Ectodermal cell (in vitro differentiated cells): ENCODE results near the gene ANKHD1.
A peak's percentile ranks its signal among the peaks of the same experiment; 100 is the strongest.
"Not testable (repeated sequence)": the region's sequence is repeated elsewhere in the genome, so short reads cannot be mapped to it uniquely, and the experiment has no call there.

Experiments
- H3K27ac ChIP-seq: 2 replicates; pipeline ENCODE4 v1.7.0; 2013; ENCODE audit warnings: mild to moderate bottlenecking, low read depth, low read length; ENCODE audit not compliant: insufficient read depth, poor library complexity, severe bottlenecking
- H3K27me3 ChIP-seq: 2 replicates; pipeline ENCODE4 v1.7.0; 2013; ENCODE audit warnings: mild to moderate bottlenecking, low read length; ENCODE audit not compliant: insufficient read depth, control insufficient read depth, poor library complexity, severe bottlenecking
- H3K36me3 ChIP-seq: one replicate; pipeline ENCODE4 v1.7.0; 2013; ENCODE audit warnings: low read length; ENCODE audit not compliant: control insufficient read depth, insufficient read depth
- H3K4me1 ChIP-seq: one replicate; pipeline ENCODE4 v1.7.0; 2013; ENCODE audit warnings: low read length; ENCODE audit not compliant: control insufficient read depth, insufficient read depth
- H3K4me3 ChIP-seq: 2 replicates; pipeline ENCODE4 v1.7.0; 2013; ENCODE audit warnings: low read depth, low read length, control low read depth; ENCODE audit not compliant: insufficient read depth
- H3K9me3 ChIP-seq: 2 replicates; pipeline ENCODE4 v1.7.0; 2013; ENCODE audit warnings: mild to moderate bottlenecking, low read length, moderate library complexity; ENCODE audit not compliant: control insufficient read depth
- WGBS, 2 experiments: methylation state at CpG; one replicate each; pipeline ENCODE4 v1.1.7; 2013; ENCODE audit warnings: missing lambda C conversion rate in 2 of 2; 5-methylcytosine and 5-hydroxymethylcytosine counted together

Gene ANKHD1

DNA sequence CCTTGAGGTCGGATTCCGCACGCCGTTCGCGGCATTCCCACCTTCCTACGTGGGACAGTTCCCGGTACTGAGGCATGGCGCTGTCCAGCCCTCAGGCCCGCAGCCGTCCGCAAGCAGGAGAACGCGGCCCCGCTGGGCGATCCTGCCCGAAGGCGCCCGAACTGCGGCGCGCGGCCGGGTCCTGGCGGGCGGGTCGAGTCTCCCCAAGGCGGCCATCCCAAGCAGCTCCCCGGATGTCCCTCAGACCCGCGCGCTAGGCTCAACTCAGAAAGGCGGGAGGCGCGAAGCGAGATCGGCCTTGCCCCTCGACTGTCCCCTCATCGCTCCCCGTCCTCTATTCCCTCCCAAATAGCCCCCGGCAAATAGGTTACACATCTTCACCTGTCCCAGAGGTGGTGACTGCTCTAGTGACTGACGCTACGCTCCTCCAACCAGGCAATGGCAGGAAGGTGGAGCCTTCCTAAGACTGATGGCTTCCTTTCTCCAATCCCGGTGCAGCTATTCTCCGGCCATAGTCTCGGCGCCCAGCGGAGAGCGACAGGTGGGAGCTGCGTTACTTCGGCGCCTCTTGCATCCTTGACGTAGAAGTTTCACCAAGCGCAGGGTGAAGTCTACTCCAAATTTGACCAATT lies 787 bp upstream of the ANKHD1 start:
- no peaks in the 10 kb centered on the region for H3K27me3 ChIP-seq
- H3K4me3 ChIP-seq: peak overlapping the region; percentile 100
- H3K9me3 ChIP-seq: no peaks in the 10 kb centered on the region
- H3K36me3 ChIP-seq: no peaks in the 10 kb centered on the region
- H3K27ac ChIP-seq: peak overlapping the region; percentile 89
- WGBS, 2 experiments: 0% methylated on average over 54 of the region's 54 CpGs
- H3K4me1 ChIP-seq: peaks cover 5% of the 10 kb centered on the region

GRCh38 chr5:140402258-140403074 lies 833 bp downstream of the ANKHD1 start:
- Histone ChIP-seq H3K27ac (peak overlapping the region; percentile 89), H3K36me3 (no peaks in the 10 kb centered on the region), H3K9me3 (no peaks in the 10 kb centered on the region), H3K4me1 (peaks cover 5% of the 10 kb centered on the region), H3K27me3 (no peaks in the 10 kb centered on the region), H3K4me3 (peak overlapping the region; percentile 100)
- WGBS, 2 experiments: 9 to 10% methylated on average over 36 of the region's 36 CpGs

DNA sequence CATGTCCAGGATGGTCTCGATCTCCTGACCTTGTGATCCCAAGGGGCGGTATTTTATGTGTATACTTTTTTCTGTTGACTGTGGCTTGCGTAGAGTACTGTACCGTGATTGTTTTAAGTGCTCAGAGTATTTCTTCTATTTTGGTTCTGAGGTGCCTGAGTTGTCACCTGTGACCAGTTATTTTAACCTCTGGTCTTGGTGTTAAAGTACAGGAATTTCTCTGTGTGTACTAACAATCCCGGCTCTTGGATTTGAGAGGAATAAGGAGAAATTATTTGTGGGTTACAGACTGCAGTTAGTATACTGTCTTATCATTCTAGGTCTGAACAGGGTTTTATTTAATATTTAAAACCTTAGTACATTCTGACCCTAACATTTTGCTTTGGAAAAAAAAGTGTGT lies 2.0 kb downstream of the ANKHD1 start:
- Histone ChIP-seq H3K27ac (no peak overlapping the region), H3K9me3 (no peaks in the 10 kb centered on the region), H3K36me3 (no peaks in the 10 kb centered on the region), H3K4me3 (no peak overlapping the region), H3K27me3 (no peaks in the 10 kb centered on the region), H3K4me1 (peaks cover 5% of the 10 kb centered on the region)
- WGBS, 2 experiments: 83 to 87% methylated on average over 5 of the region's 5 CpGs

DNA sequence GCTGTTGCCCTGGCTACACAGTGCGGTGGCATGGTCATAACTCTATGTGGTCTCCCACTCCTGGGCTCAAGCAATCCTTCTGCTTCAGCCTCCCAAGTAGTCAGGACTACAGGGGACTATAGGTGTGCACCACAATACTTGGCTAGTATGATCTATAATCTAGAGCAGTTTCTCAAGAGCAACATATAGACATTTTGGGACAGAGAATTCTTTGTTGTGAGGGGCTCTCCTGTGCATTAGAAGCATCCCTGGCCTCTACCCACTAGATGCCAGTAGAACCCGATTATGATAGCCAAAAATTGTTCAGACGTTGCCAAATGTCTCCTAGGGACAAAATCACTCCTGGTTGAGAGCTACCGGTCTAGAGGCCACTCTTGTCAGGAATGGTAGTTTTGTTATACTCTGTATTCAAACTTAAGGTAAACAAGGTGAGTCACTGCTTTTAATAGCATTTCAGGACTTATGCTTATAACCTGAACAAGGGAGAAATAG lies 7.2 kb downstream of the ANKHD1 start:
- no peak overlapping the region for H3K27ac ChIP-seq
- H3K4me3 ChIP-seq: no peak overlapping the region
- H3K27me3 ChIP-seq: no peaks in the 10 kb centered on the region
- H3K4me1 ChIP-seq: no peaks in the 10 kb centered on the region
- WGBS, 2 experiments: 95 to 96% methylated on average over 4 of the region's 4 CpGs
- H3K9me3 ChIP-seq: no peaks in the 10 kb centered on the region
- no peaks in the 10 kb centered on the region for H3K36me3 ChIP-seq

DNA sequence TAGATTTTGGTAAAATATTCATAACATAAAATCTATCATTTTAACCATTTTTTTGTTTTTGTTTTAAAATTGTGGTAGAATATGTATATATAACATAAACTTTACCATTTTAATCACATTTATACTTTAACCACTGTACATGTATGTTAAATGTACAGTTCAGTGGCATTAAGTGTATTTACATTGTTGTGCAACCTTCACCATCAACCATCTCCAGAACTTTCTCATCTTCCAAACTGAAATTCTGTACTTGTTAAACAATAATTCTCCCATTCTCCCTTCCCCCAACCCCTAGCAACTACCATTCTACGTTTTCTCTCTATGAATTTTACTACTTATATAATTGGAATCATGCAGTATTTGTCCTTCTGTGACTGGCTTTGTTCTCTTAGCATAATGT lies 11.6 kb downstream of the ANKHD1 start:
- Histone ChIP-seq H3K4me1 (no peaks in the 10 kb centered on the region), H3K27ac (no peak overlapping the region), H3K36me3 (no peaks in the 10 kb centered on the region), H3K4me3 (no peak overlapping the region), H3K27me3 (no peaks in the 10 kb centered on the region), H3K9me3 (no peaks in the 10 kb centered on the region)
- WGBS, 2 experiments: 88% methylated on average over 1 of the region's 1 CpG; no CpG with 5 or more reads in 1 of the 2 experiments

DNA sequence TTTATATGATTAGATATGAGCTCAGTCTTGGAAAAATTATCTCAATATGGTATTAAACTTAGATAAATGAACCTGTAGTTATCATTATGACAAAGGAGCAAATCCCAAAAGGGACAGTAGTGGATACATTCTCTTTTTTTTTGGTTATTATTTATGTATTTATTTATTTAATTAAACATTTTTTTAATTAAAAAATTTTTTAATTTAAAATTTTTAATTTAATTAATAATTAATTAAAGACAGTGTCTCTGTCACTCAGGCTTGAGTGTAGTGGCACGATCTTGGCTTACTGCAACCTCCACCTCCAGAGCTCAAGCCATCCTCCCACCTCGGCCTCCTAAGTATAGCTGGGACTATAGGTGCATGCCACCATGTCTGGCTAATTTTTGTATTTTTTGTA lies 15.6 kb downstream of the ANKHD1 start:
- Histone ChIP-seq H3K36me3 (no peaks in the 10 kb centered on the region), H3K27ac (no peak overlapping the region), H3K9me3 (no peaks in the 10 kb centered on the region), H3K4me1 (no peaks in the 10 kb centered on the region), H3K27me3 (no peaks in the 10 kb centered on the region), H3K4me3 (no peak overlapping the region)
- 97% methylated on average over 2 of the region's 2 CpGs for WGBS, 2 experiments

DNA sequence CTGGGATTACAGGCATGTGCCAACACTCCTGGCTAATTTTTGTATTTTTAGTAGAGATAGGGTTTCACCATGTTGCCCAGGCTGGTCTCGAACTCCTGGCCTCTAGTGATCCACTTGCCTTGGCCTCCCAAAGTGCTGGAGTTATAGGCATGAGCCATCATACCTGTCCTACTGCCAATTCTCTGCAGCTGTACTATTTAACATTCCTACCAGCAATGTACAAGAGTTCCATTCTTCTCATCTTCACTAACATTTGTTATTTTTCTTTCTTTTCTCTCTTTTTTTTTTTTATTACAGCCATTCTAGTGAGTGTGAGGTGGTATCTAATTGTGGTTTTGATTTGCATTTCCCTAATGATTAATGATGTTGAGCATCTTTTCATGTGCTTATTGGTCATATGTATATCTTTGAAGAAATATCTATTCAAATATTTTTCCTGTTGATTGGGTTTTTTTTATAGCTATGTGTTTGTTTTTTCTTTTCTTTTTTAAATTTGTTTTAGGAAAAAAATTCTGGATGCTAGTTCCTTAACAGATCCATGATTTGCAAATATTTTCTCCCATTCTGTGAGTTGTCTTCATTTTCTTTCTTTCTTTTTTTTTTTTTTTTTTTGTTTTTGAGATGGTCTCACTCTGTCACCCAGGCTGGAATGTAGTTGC lies 17.4 kb downstream of the ANKHD1 start:
- WGBS, 2 experiments: 92 to 100% methylated on average over 1 of the region's 1 CpG
- Histone ChIP-seq H3K9me3 (no peaks in the 10 kb centered on the region), H3K4me3 (no peak overlapping the region), H3K36me3 (no peaks in the 10 kb centered on the region), H3K27ac (no peak overlapping the region), H3K4me1 (no peaks in the 10 kb centered on the region), H3K27me3 (no peaks in the 10 kb centered on the region)

DNA sequence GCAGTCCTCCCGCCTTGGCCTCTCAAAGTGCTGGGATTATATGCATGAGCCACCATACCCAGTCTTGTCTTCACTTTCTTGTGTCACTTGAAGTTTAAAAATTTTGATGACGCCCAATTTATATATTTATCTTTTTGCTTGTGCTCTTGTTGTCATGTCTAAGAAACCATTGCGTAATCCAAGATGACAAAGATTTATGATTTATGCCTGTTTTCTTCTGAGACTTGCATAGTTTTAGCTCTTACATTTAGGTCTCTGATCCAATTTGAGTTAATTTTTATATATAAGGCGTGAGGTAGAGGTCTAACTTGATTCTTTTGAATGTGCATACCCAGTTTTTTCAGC lies 18.6 kb downstream of the ANKHD1 start:
- no peak overlapping the region for H3K27ac ChIP-seq
- no peaks in the 10 kb centered on the region for H3K36me3 ChIP-seq
- no peaks in the 10 kb centered on the region for H3K27me3 ChIP-seq
- no peaks in the 10 kb centered on the region for H3K9me3 ChIP-seq
- H3K4me1 ChIP-seq: no peaks in the 10 kb centered on the region
- WGBS, 2 experiments: 94 to 97% methylated on average over 2 to 4 of the region's 4 CpGs
- no peak overlapping the region for H3K4me3 ChIP-seq

- whole genome bisulfite sequencing, 2 experiments: 98 to 99% methylated on average over 5 of the region's 5 CpGs
- no peak overlapping the region for H3K27ac ChIP-seq
These were observed 19.2 kb downstream of the ANKHD1 start for GRCh38 chr5:140420665-140421361.

GRCh38 chr5:140421375-140421774 lies 19.7 kb downstream of the ANKHD1 start:
- H3K9me3 ChIP-seq, H3K4me3 ChIP-seq, H3K27ac ChIP-seq, H3K27me3 ChIP-seq, H3K36me3 ChIP-seq, H3K4me1 ChIP-seq: not testable (repeated sequence)
- 88 to 92% methylated on average over 7 of the region's 7 CpGs for WGBS, 2 experiments

More at GRCh38 chr5:140420665-140421361, 19.2 kb downstream of the ANKHD1 start:
- H3K4me1 ChIP-seq: no peaks in the 10 kb centered on the region
- H3K4me3 ChIP-seq: no peak overlapping the region
- no peaks in the 10 kb centered on the region for H3K27me3 ChIP-seq
- no peaks in the 10 kb centered on the region for H3K9me3 ChIP-seq
- H3K36me3 ChIP-seq: no peaks in the 10 kb centered on the region
